B cell (primary cell): ENCODE results near the gene CCL3.

Experiments used
- EZH2 ChIP-seq: IDR thresholded peaks from 2 replicates; pipeline ENCODE4 v1.6.1; 2012; ENCODE audit warnings: borderline replicate concordance, low read depth, mild to moderate bottlenecking, moderate library complexity, low read length; ENCODE audit not compliant: insufficient read depth, poor library complexity, severe bottlenecking
- TF ChIP-seq, protein P1 (sequence below): fragments of 200-600 bp; IDR thresholded peaks from one replicate; pipeline ENCODE4 v1.8.0; 2022; ENCODE audit warnings: antibody characterized with exemption, mild to moderate bottlenecking

DNA sequence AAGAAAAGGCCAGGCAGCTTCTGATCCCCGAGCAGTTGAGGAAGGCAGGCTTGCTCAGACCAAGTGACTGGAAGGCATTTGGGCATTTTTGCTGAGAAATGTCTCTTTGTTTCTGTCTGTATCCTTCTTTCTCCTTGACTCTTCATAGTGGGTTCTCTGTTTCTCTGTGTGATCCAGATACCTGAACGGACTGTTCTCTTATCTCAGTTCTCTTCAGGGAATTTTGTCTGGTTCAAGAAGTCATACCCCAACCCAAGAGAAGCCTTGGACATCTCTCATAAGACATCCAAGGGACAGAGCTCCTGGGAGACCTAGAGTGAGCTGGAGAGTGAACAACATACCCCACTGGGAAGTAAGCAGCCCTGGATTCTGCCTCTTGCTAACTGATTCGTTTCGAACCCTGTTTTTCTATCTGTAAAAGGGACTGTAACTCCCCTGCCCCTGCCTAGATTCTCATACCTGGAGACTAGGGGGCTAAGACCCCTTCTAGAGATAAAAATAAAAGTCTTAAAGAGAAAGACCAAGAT is 541 bp downstream of the CCL3 start:
- TF ChIP-seq, protein P1, sequence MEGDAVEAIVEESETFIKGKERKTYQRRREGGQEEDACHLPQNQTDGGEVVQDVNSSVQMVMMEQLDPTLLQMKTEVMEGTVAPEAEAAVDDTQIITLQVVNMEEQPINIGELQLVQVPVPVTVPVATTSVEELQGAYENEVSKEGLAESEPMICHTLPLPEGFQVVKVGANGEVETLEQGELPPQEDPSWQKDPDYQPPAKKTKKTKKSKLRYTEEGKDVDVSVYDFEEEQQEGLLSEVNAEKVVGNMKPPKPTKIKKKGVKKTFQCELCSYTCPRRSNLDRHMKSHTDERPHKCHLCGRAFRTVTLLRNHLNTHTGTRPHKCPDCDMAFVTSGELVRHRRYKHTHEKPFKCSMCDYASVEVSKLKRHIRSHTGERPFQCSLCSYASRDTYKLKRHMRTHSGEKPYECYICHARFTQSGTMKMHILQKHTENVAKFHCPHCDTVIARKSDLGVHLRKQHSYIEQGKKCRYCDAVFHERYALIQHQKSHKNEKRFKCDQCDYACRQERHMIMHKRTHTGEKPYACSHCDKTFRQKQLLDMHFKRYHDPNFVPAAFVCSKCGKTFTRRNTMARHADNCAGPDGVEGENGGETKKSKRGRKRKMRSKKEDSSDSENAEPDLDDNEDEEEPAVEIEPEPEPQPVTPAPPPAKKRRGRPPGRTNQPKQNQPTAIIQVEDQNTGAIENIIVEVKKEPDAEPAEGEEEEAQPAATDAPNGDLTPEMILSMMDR: no peak
- no peak for TF ChIP-seq EZH2
